ENCODE data around the gene TSC1. TPM values are rescaled to one million over a fixed set of nuclear protein-coding genes. Genes with fewer than 3 reads are reported as not detected.

Gene TSC1
- total RNA-seq, 2 experiments from 2014 or later: 26.1 to 26.6 TPM

DNA sequence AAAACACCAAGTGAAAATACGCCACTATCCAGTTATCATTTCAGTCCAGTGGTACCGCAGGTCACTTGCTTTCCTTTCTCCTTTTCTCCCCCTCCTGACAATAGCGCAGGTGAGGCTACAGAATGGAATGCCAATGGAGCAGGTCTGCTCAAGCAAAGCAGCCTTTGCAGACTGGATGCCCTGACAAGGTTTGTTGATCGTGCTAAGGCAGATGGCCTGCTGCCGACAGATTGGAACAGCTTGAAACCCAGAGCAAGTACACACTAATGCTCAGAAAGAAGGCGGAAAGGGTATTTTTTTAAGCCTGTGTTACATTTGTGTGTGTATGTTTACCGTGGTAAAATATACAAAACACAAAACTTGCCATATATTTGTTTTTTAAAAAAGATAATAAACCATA, 46.4 kb downstream of the TSC1 start:
- Mint-ChIP-seq H3K27ac (no peak overlapping the region), H3K36me3 (ENCODE audit: low read depth) (peaks cover 29% of the 10 kb centered on the region), H3K27me3 (ENCODE audit: low read depth) (no peaks in the 10 kb centered on the region), H3K9me3 (ENCODE audit: insufficient read depth) (no peaks in the 10 kb centered on the region), H3K4me3 (no peak overlapping the region), H3K4me1 (ENCODE audit: low read depth) (peaks cover 21% of the 10 kb centered on the region)
- DNase-seq (no peak), ATAC-seq (no peak)
- ChIA-PET CTCF (interaction anchor here (1.1 to 1.4 kb wide), 2 partner anchors 11 to 18 kb away, joined by 4 read pairs; no protein-coding TSS in a partner anchor), POLR2A (no interaction called here)

- ATAC-seq: no peak
- CTCF ChIA-PET: interaction anchor here (1.1 to 1.4 kb wide), 2 partner anchors 17 to 48 kb away, joined by 3 to 4 read pairs; no protein-coding TSS in a partner anchor
- H3K36me3 Mint-ChIP-seq (ENCODE audit: low read depth): peaks cover 26% of the 10 kb centered on the region
- no peaks in the 10 kb centered on the region for H3K9me3 Mint-ChIP-seq (ENCODE audit: insufficient read depth)
- no peak overlapping the region for H3K4me3 Mint-ChIP-seq
- peaks cover 17% of the 10 kb centered on the region for H3K4me1 Mint-ChIP-seq (ENCODE audit: low read depth)
- POLR2A ChIA-PET: no interaction called here
- DNase-seq: no peak
- H3K27ac Mint-ChIP-seq: no peak overlapping the region
- H3K27me3 Mint-ChIP-seq (ENCODE audit: low read depth): no peaks in the 10 kb centered on the region
These were observed 47.5 kb downstream of the TSC1 start for GRCh38 chr9:132896906-132897305.

- H3K9me3 Mint-ChIP-seq (ENCODE audit: insufficient read depth): no peaks in the 10 kb centered on the region
These were observed 48.2 kb downstream of the TSC1 start for GRCh38 chr9:132896264-132896663.

GRCh38 chr9:132894862-132895835, 49.3 kb downstream of the TSC1 start:
- ChIA-PET CTCF (interaction anchor here (0.6 to 0.8 kb wide), 2 partner anchors 16 to 151 kb away, joined by 3 read pairs; partner anchors contain the start of gene SPACA9), POLR2A (interaction anchor here (1.4 kb wide), 1 partner anchor 15 kb away, joined by 3 read pairs; no protein-coding TSS in a partner anchor)
- Mint-ChIP-seq H3K27me3 (ENCODE audit: low read depth) (no peaks in the 10 kb centered on the region), H3K9me3 (ENCODE audit: insufficient read depth) (no peaks in the 10 kb centered on the region), H3K27ac (no peak overlapping the region), H3K4me3 (no peak overlapping the region), H3K36me3 (ENCODE audit: low read depth) (peaks cover 16% of the 10 kb centered on the region), H3K4me1 (ENCODE audit: low read depth) (peaks cover 3% of the 10 kb centered on the region)
- ATAC-seq (no peak), DNase-seq (no peak)

More at GRCh38 chr9:132896264-132896663, 48.2 kb downstream of the TSC1 start:
- Mint-ChIP-seq H3K27me3 (ENCODE audit: low read depth) (no peaks in the 10 kb centered on the region), H3K4me1 (ENCODE audit: low read depth) (peaks cover 11% of the 10 kb centered on the region), H3K4me3 (no peak overlapping the region), H3K36me3 (ENCODE audit: low read depth) (peaks cover 22% of the 10 kb centered on the region), H3K27ac (no peak overlapping the region)
- DNase-seq: no peak
- no peak for ATAC-seq
- ChIA-PET CTCF (interaction anchor here (1.1 kb wide), 1 partner anchor 47 kb away, joined by 3 read pairs; no protein-coding TSS in a partner anchor), POLR2A (interaction anchor here (1.4 kb wide), 1 partner anchor 16 kb away, joined by 3 read pairs; no protein-coding TSS in a partner anchor)

- ChIA-PET CTCF (interaction anchor here (0.6 to 3.8 kb wide), 3 partner anchors 7 to 150 kb away, joined by 3 to 18 read pairs (median 3); partner anchors contain the start of gene SPACA9), POLR2A (interaction anchor here (0.6 kb wide), 1 partner anchor 480 kb away, joined by 4 read pairs; no protein-coding TSS in a partner anchor)
- Mint-ChIP-seq H3K36me3 (ENCODE audit: low read depth) (peaks cover 16% of the 10 kb centered on the region), H3K4me3 (no peak overlapping the region), H3K4me1 (ENCODE audit: low read depth) (peaks cover 3% of the 10 kb centered on the region), H3K27ac (no peak overlapping the region), H3K9me3 (ENCODE audit: insufficient read depth) (no peaks in the 10 kb centered on the region), H3K27me3 (ENCODE audit: low read depth) (no peaks in the 10 kb centered on the region)
- DNase-seq (no peak), ATAC-seq (no peak)
These were observed 50.1 kb downstream of the TSC1 start for GRCh38 chr9:132894346-132894745.

DNA sequence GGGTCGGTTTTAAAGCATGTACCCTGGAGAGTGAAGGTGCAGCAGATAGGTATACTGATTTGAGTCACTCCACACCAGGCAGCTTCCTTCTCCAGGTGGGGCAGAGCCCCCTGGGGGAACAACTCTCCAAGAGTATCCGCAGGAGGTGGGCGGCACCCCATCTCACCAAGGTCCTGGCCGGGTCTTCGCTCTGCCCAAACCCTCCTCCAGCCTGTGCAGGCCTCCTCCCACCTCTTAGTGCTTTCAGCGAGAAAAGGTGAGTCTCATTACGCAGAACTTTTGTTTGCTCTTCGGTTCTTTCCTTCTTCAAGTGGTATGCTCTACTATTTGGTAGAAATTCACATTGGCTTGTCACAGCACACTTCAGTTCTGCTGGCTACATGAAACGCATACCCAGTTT, 52.0 kb downstream of the TSC1 start:
- Mint-ChIP-seq H3K4me1 (ENCODE audit: low read depth) (peaks cover 19% of the 10 kb centered on the region), H3K27me3 (ENCODE audit: low read depth) (no peaks in the 10 kb centered on the region), H3K27ac (no peak overlapping the region), H3K36me3 (ENCODE audit: low read depth) (peaks cover 14% of the 10 kb centered on the region), H3K9me3 (ENCODE audit: insufficient read depth) (no peaks in the 10 kb centered on the region), H3K4me3 (no peak overlapping the region)
- no peak for ATAC-seq
- CTCF ChIA-PET: interaction anchor here (3.8 kb wide), 1 partner anchor 9 kb away, joined by 18 read pairs; no protein-coding TSS in a partner anchor
- no peak for DNase-seq
- POLR2A ChIA-PET: no interaction called here

DNA sequence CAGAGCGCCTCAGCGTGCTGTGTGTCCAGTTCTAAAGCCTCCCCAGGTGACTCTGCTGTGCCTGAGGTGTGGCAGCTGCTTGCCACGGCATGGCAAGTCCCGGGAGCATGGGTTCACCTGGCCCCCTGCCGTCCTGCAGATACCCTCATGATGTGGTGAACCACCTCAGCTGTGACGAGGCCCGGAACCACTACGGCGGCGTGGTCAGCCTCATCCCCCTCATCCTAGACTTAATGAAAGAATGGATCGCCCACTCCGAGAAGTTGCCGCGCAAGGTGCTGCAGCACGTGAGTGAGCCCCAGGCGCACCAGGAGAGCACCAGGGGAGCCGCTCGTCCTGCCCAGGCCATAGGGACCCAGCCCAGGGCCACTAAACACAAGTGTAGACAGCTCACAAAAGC, 56.3 kb downstream of the TSC1 start:
- Mint-ChIP-seq H3K4me1 (ENCODE audit: low read depth) (peaks cover 22% of the 10 kb centered on the region), H3K4me3 (no peak overlapping the region), H3K27ac (peak overlapping the region; percentile 20), H3K9me3 (ENCODE audit: insufficient read depth) (no peaks in the 10 kb centered on the region), H3K27me3 (ENCODE audit: low read depth) (no peaks in the 10 kb centered on the region), H3K36me3 (ENCODE audit: low read depth) (peaks cover 2% of the 10 kb centered on the region)
- ChIA-PET POLR2A (interaction anchor here (0.6 kb wide), 1 partner anchor 19 kb away, joined by 4 read pairs; no protein-coding TSS in a partner anchor), CTCF (interaction anchor here (1.1 kb wide), 1 partner anchor 13 kb away, joined by 6 read pairs; no protein-coding TSS in a partner anchor)
- ATAC-seq (no peak), DNase-seq (no peak)

- no peaks in the 10 kb centered on the region for H3K9me3 Mint-ChIP-seq (ENCODE audit: insufficient read depth)
- H3K4me1 Mint-ChIP-seq (ENCODE audit: low read depth): peaks cover 29% of the 10 kb centered on the region
- no peaks in the 10 kb centered on the region for H3K27me3 Mint-ChIP-seq (ENCODE audit: low read depth)
- no peak overlapping the region for H3K4me3 Mint-ChIP-seq
- ATAC-seq (no peak), DNase-seq (no peak)
- POLR2A ChIA-PET: no interaction called here
- CTCF ChIA-PET: interaction anchor here (1.1 kb wide), 1 partner anchor 14 kb away, joined by 6 read pairs; no protein-coding TSS in a partner anchor
- H3K36me3 Mint-ChIP-seq (ENCODE audit: low read depth): peaks cover 2% of the 10 kb centered on the region
- no peak overlapping the region for H3K27ac Mint-ChIP-seq
These were observed 57.0 kb downstream of the TSC1 start for GRCh38 chr9:132887181-132888120.

- Mint-ChIP-seq H3K4me3 (no peak overlapping the region), H3K36me3 (ENCODE audit: low read depth) (peaks cover 2% of the 10 kb centered on the region), H3K9me3 (ENCODE audit: insufficient read depth) (no peaks in the 10 kb centered on the region), H3K4me1 (ENCODE audit: low read depth) (peaks cover 39% of the 10 kb centered on the region), H3K27ac (no peak overlapping the region), H3K27me3 (ENCODE audit: low read depth) (no peaks in the 10 kb centered on the region)
- ATAC-seq (no peak), DNase-seq (no peak)
- CTCF ChIA-PET: no interaction called here
- POLR2A ChIA-PET: interaction anchor here (0.5 to 1.3 kb wide), 2 partner anchors 59 to 1209 kb away, joined by 3 read pairs; partner anchors contain the start of gene TSC1
These were observed 58.1 kb downstream of the TSC1 start for GRCh38 chr9:132886334-132886725.

GRCh38 chr9:132885720-132886333, 58.6 kb downstream of the TSC1 start:
- CTCF ChIA-PET: interaction anchor here (0.7 kb wide), 1 partner anchor 16 kb away, joined by 3 read pairs; no protein-coding TSS in a partner anchor
- DNase-seq: no peak

More at GRCh38 chr9:132885720-132886333, 58.6 kb downstream of the TSC1 start:
- no peak overlapping the region for H3K27ac Mint-ChIP-seq
- POLR2A ChIA-PET: interaction anchor here (0.5 to 1.3 kb wide), 2 partner anchors 59 to 1208 kb away, joined by 3 read pairs; partner anchors contain the start of gene TSC1
- H3K9me3 Mint-ChIP-seq (ENCODE audit: insufficient read depth): no peaks in the 10 kb centered on the region
- H3K27me3 Mint-ChIP-seq (ENCODE audit: low read depth): no peaks in the 10 kb centered on the region
- ATAC-seq: peak; percentile 41
- no peak overlapping the region for H3K4me3 Mint-ChIP-seq
- peaks cover 2% of the 10 kb centered on the region for H3K36me3 Mint-ChIP-seq (ENCODE audit: low read depth)
- H3K4me1 Mint-ChIP-seq (ENCODE audit: low read depth): peaks cover 39% of the 10 kb centered on the region

Data from activated CD8-positive, alpha-beta T cell treated with anti-CD3 and anti-CD28 coated beads, Interleukin-2, amount 10 ng/mL, durations not matched to agents 7 days and 5 days (primary cell).